HEK293 (cell line): ENCODE measurements around the gene OCA2.

ENCODE experiments used
- CTCF ChIA-PET: fragments of 350-600 bp; formaldehyde crosslinking; extraction: SDS; loops from one replicate; lab custom pipeline; 2021; ENCODE audit warnings: antibody characterized with exemption; lab: Yijun Ruan, JAX
- POLR2A ChIA-PET: fragments of 300-600 bp; formaldehyde crosslinking; extraction: SDS; loops from one replicate; lab custom pipeline; 2020; ENCODE audit warnings: antibody characterized with exemption, inconsistent platforms; lab: Yijun Ruan, JAX
- H3K27ac ChIP-seq: fragments of 200-500 bp; sonication (Bioruptor generic); 2 replicates; pipeline ENCODE4 v1.5.1; 2014; ENCODE audit warnings: low read depth, low read length, control low read depth, inconsistent platforms; ENCODE audit errors: extremely low read depth
- H3K36me3 ChIP-seq, 2 experiments: fragments of 200-500 bp in 1 of 2; sonication (Bioruptor generic) in 1 of 2; 1 replicate in 1 of 2; 2 replicates in 1 of 2; pipeline ENCODE4 v1.5.1; 2014 to 2017; ENCODE audit warnings: inconsistent platforms in 2 of 2, low read length in 2 of 2; ENCODE audit not compliant: control insufficient read depth in 2 of 2, insufficient read depth in 1 of 2
- H3K4me1 ChIP-seq: fragments of 200-500 bp; sonication (Bioruptor generic); 2 replicates; pipeline ENCODE4 v1.5.1; 2014; ENCODE audit warnings: mild to moderate bottlenecking, low read length, inconsistent platforms; ENCODE audit not compliant: control insufficient read depth, insufficient read depth
- H3K4me3 ChIP-seq: 2 replicates; pipeline ENCODE4 v1.5.1; 2011; ENCODE audit warnings: low read depth, mild to moderate bottlenecking, control low read depth, low read length, moderate library complexity
- H3K9me3 ChIP-seq: fragments of 200-500 bp; sonication (Bioruptor generic); 2 replicates; pipeline ENCODE4 v1.5.1; 2014; ENCODE audit warnings: low read depth, low read length, inconsistent platforms; ENCODE audit not compliant: control insufficient read depth, insufficient read depth
- EGR2 ChIP-seq: fragments of 450-650 bp; formaldehyde crosslinking; IDR thresholded peaks from 2 replicates; pipeline ENCODE4 v1.5.1; 2016; ENCODE audit warnings: low read depth, missing biosample characterization, missing genetic modification characterization
- GLI2 ChIP-seq: fragments of 450-650 bp; formaldehyde crosslinking; IDR thresholded peaks from 2 replicates; pipeline ENCODE4; 2017; ENCODE audit warnings: missing biosample characterization, missing genetic modification characterization, low read depth, borderline replicate concordance
- HOXC10 ChIP-seq: sonication (generic); formaldehyde crosslinking; IDR thresholded peaks from 2 replicates; pipeline ENCODE4 v1.8.1; 2023; ENCODE audit warnings: mild to moderate bottlenecking, missing genetic modification reagents
- KLF9 ChIP-seq: fragments of 450-650 bp; formaldehyde crosslinking; IDR thresholded peaks from 2 replicates; pipeline ENCODE4 v1.5.1; 2016; ENCODE audit warnings: missing biosample characterization, missing genetic modification characterization, low read depth
- MEIS1 ChIP-seq: sonication (generic); formaldehyde crosslinking; IDR thresholded peaks from 2 replicates; pipeline ENCODE4 v1.8.1; 2022; ENCODE audit warnings: missing genetic modification reagents, mild to moderate bottlenecking, borderline replicate concordance
- OSR2 ChIP-seq: fragments of 450-650 bp; formaldehyde crosslinking; IDR thresholded peaks from 2 replicates; pipeline ENCODE4 v1.5.1; 2016; ENCODE audit warnings: missing biosample characterization, missing genetic modification characterization
- RBAK ChIP-seq: fragments of 450-650 bp; formaldehyde crosslinking; IDR thresholded peaks from 2 replicates; pipeline ENCODE4 v1.5.1; 2016; ENCODE audit warnings: missing biosample characterization, missing genetic modification characterization
- SCRT1 ChIP-seq: fragments of 450-650 bp; formaldehyde crosslinking; IDR thresholded peaks from 2 replicates; pipeline ENCODE4 v1.5.1; 2016; ENCODE audit warnings: missing biosample characterization, missing genetic modification characterization, borderline replicate concordance
- SP2 ChIP-seq: fragments of 450-650 bp; formaldehyde crosslinking; IDR thresholded peaks from 2 replicates; pipeline ENCODE4 v1.5.1; 2016; ENCODE audit warnings: missing biosample characterization, missing genetic modification characterization
- ZBTB1 ChIP-seq: fragments of 450-650 bp; formaldehyde crosslinking; IDR thresholded peaks from 2 replicates; pipeline ENCODE4 v1.5.1; 2016; ENCODE audit warnings: missing biosample characterization, missing genetic modification characterization
- ZFHX2 ChIP-seq: fragments of 450-650 bp; formaldehyde crosslinking; conservative IDR thresholded peaks from 2 replicates; pipeline ENCODE4 v1.5.1; 2016; ENCODE audit warnings: missing biosample characterization, missing genetic modification characterization
- ZNF112 ChIP-seq: fragments of 450-650 bp; formaldehyde crosslinking; IDR thresholded peaks from 2 replicates; pipeline ENCODE4 v1.5.0; 2017; ENCODE audit warnings: missing biosample characterization, missing genetic modification characterization
- ZNF23 ChIP-seq: fragments of 450-650 bp; formaldehyde crosslinking; IDR thresholded peaks from 2 replicates; pipeline ENCODE4 v1.5.1; 2016; ENCODE audit warnings: missing biosample characterization, missing genetic modification characterization, borderline replicate concordance
- ZNF24 ChIP-seq: fragments of 450-650 bp; formaldehyde crosslinking; IDR thresholded peaks from 2 replicates; pipeline ENCODE4 v1.5.1; 2016; ENCODE audit warnings: missing biosample characterization, missing genetic modification characterization
- ZNF266 ChIP-seq: fragments of 450-650 bp; formaldehyde crosslinking; IDR thresholded peaks from 2 replicates; pipeline ENCODE4 v1.5.1; 2016; ENCODE audit warnings: missing biosample characterization, missing genetic modification characterization, low read depth
- ZNF274 ChIP-seq, 2 experiments: fragments of 200-500 bp in 1 of 2; fragments of 450-650 bp in 1 of 2; sonication (Bioruptor generic) in 1 of 2; formaldehyde crosslinking in 1 of 2; IDR thresholded peaks; 2 replicates each; pipeline versions ENCODE4 v1.5.1 to v1.6.1; 2014 to 2016; ENCODE audit warnings: borderline replicate concordance in 1 of 2, inconsistent platforms in 1 of 2, low read length in 1 of 2, missing biosample characterization in 1 of 2, missing genetic modification characterization in 1 of 2
- ZNF292 ChIP-seq: fragments of 450-650 bp; formaldehyde crosslinking; IDR thresholded peaks from 2 replicates; pipeline ENCODE4 v1.5.1; 2016; ENCODE audit warnings: low read depth, missing biosample characterization, missing genetic modification characterization, borderline replicate concordance
- ZNF350 ChIP-seq: fragments of 450-650 bp; formaldehyde crosslinking; IDR thresholded peaks from 2 replicates; pipeline ENCODE4 v1.5.0; 2017; ENCODE audit warnings: missing biosample characterization, mild to moderate bottlenecking, missing genetic modification characterization
- ZNF488 ChIP-seq: fragments of 450-650 bp; formaldehyde crosslinking; IDR thresholded peaks from 2 replicates; pipeline ENCODE4 v1.5.1; 2016; ENCODE audit warnings: missing biosample characterization, missing genetic modification characterization
- ZNF555 ChIP-seq: fragments of 450-650 bp; formaldehyde crosslinking; conservative IDR thresholded peaks from 2 replicates; pipeline ENCODE4 v1.5.1; 2017; ENCODE audit warnings: missing biosample characterization, mild to moderate bottlenecking, missing genetic modification characterization, inconsistent platforms
- ZNF560 ChIP-seq: fragments of 450-650 bp; formaldehyde crosslinking; IDR thresholded peaks from 2 replicates; pipeline ENCODE4 v1.5.1; 2017; ENCODE audit warnings: missing biosample characterization, missing genetic modification characterization, borderline replicate concordance
- ZNF580 ChIP-seq: fragments of 450-650 bp; formaldehyde crosslinking; IDR thresholded peaks from 2 replicates; pipeline ENCODE4 v1.5.1; 2016; ENCODE audit warnings: missing biosample characterization, missing genetic modification characterization
- ZNF621 ChIP-seq: fragments of 450-650 bp; formaldehyde crosslinking; IDR thresholded peaks from 2 replicates; pipeline ENCODE4 v1.5.1; 2017; ENCODE audit warnings: missing biosample characterization, missing genetic modification characterization
- ZNF707 ChIP-seq: fragments of 450-650 bp; formaldehyde crosslinking; IDR thresholded peaks from 2 replicates; pipeline ENCODE4 v1.5.1; 2016; ENCODE audit warnings: missing biosample characterization, missing genetic modification characterization
- ZSCAN4 ChIP-seq: fragments of 450-650 bp; formaldehyde crosslinking; IDR thresholded peaks from 2 replicates; pipeline ENCODE4 v1.5.1; 2017; ENCODE audit warnings: missing biosample characterization, missing genetic modification characterization

OCA2 gene

GRCh38 chr15:28105793-28106192, 6.7 kb upstream of the OCA2 start:
- ChIA-PET CTCF (no interaction called here), POLR2A (no interaction called here)
- TF ChIP-seq ZNF266 (tag by site-specific recombination) (no peak), ZSCAN4 (tag by site-specific recombination) (peak; percentile 69; the same call in 1 of the 2 replicates)
- H3K9me3 ChIP-seq = no peaks in the 10 kb centered on the region
- H3K4me3 ChIP-seq = no peak overlapping the region
- peaks cover 0 to 4% of the 10 kb centered on the region in 2 experiments; a peak in 1 of 3 replicates for H3K36me3 ChIP-seq
- no peak overlapping the region for H3K27ac ChIP-seq
- H3K4me1 ChIP-seq = no peaks in the 10 kb centered on the region

- H3K36me3 ChIP-seq = no peaks in the 10 kb centered on the region
- CTCF ChIA-PET = no interaction called here
- POLR2A ChIA-PET = no interaction called here
- H3K4me1 ChIP-seq = no peaks in the 10 kb centered on the region
- no peak overlapping the region for H3K27ac ChIP-seq
- no peaks in the 10 kb centered on the region for H3K9me3 ChIP-seq
- H3K4me3 ChIP-seq = no peak overlapping the region
- TF ChIP-seq ZNF350 (tag by site-specific recombination) = no peak
- TF ChIP-seq EGR2 (tag by site-specific recombination) = peak; percentile 55; the same call in 1 of the 2 replicates
- peak; percentile 62 for TF ChIP-seq ZFHX2 (tag by site-specific recombination)
- TF ChIP-seq KLF9 = peak; percentile 71
- TF ChIP-seq SP2 (tag by site-specific recombination) = no peak
Measured at GRCh38 chr15:28105224-28105791, 6.2 kb upstream of the OCA2 start.

- ChIA-PET POLR2A (no interaction called here), CTCF (interaction anchor here (0.9 to 1.5 kb wide), 4 partner anchors 19 to 1045 kb away, joined by 3 to 4 read pairs (median 3); no protein-coding TSS in a partner anchor)
- no peak for TF ChIP-seq ZNF580
- no peak for TF ChIP-seq SP2 (tag by site-specific recombination)
- no peak for TF ChIP-seq ZNF555 (tag by site-specific recombination)
- TF ChIP-seq RBAK (tag by site-specific recombination) = no peak
- no peak for TF ChIP-seq MEIS1
- Histone ChIP-seq H3K4me3 (no peak overlapping the region), H3K27ac (no peak overlapping the region), H3K9me3 (no peaks in the 10 kb centered on the region), H3K4me1 (no peaks in the 10 kb centered on the region), H3K36me3 (no peaks in the 10 kb centered on the region)
Measured at GRCh38 chr15:28104326-28104725, 5.2 kb upstream of the OCA2 start.

- Histone ChIP-seq H3K27ac (no peak overlapping the region), H3K4me3 (no peak overlapping the region), H3K9me3 (no peaks in the 10 kb centered on the region), H3K36me3 (no peaks in the 10 kb centered on the region), H3K4me1 (no peaks in the 10 kb centered on the region)
- ChIA-PET CTCF (interaction anchor here (0.9 to 1.5 kb wide), 4 partner anchors 20 to 1044 kb away, joined by 3 to 4 read pairs (median 3); no protein-coding TSS in a partner anchor), POLR2A (no interaction called here)
- TF ChIP-seq OSR2 (tag by site-specific recombination) (no peak), ZNF488 (tag by site-specific recombination) (no peak), HOXC10 (CRISPR knock-in tag) (no peak), ZNF23 (no peak), ZBTB1 (tag by site-specific recombination) (no peak), ZNF24 (no peak), ZNF707 (tag by site-specific recombination) (no peak), ZNF292 (tag by site-specific recombination) (no peak), GLI2 (tag by site-specific recombination) (no peak), ZNF560 (tag by site-specific recombination) (no peak), ZNF621 (tag by site-specific recombination) (no peak), SCRT1 (tag by site-specific recombination) (no peak), ZNF112 (tag by site-specific recombination) (no peak), ZNF274 (IDR thresholded peaks at IDR 0.05; ENCODE audit: low read length) (no peak), ZNF274 (tag by site-specific recombination; IDR thresholded peaks at IDR 0.05; ENCODE audit: borderline replicate concordance) (no peak)
Measured at GRCh38 chr15:28103831-28104230, 4.7 kb upstream of the OCA2 start.
